GM19043 (cell line): ENCODE data around the gene TPP2.
A peak's percentile ranks its signal among the peaks of the same experiment; 100 is the strongest.

Experiments used
- ATAC-seq: cut with Tn5 transposase; IDR thresholded peaks from one replicate; pipeline ENCODE4 v1.9.1; 2021; ENCODE audit warnings: low read depth; ENCODE audit not compliant: unreplicated experiment

TPP2 gene

GRCh38 chr13:102596147-102597028, at the start of gene TPP2:
TPP2 (plus strand) TSS chr13:102596986; CDS start chr13:102597039, 53 bp downstream.
- peak; percentile 64 for ATAC-seq

- ATAC-seq, result no peak
Observed at GRCh38 chr13:102548811-102549210, 48.0 kb upstream of the TPP2 start.

GRCh38 chr13:102550507-102550906, 46.3 kb upstream of the TPP2 start:
- ATAC-seq, result no peak

- no peak for ATAC-seq
Observed at GRCh38 chr13:102555914-102556553, 40.8 kb upstream of the TPP2 start.

GRCh38 chr13:102556806-102557205, 40.0 kb upstream of the TPP2 start:
- ATAC-seq, result no peak

GRCh38 chr13:102558029-102558428, 38.8 kb upstream of the TPP2 start:
- ATAC-seq, result no peak

- ATAC-seq, result no peak
Observed at GRCh38 chr13:102561933-102562332, 34.9 kb upstream of the TPP2 start.

- ATAC-seq, result no peak
Observed at GRCh38 chr13:102563267-102563666, 33.5 kb upstream of the TPP2 start.

GRCh38 chr13:102564564-102564963, 32.2 kb upstream of the TPP2 start:
- no peak for ATAC-seq

GRCh38 chr13:102566513-102566912, 30.3 kb upstream of the TPP2 start:
- no peak for ATAC-seq

- ATAC-seq, result no peak
Observed at GRCh38 chr13:102567857-102568256, 28.9 kb upstream of the TPP2 start.

- ATAC-seq, result no peak
Observed at GRCh38 chr13:102569488-102569887, 27.3 kb upstream of the TPP2 start.

- ATAC-seq, result no peak
Observed at GRCh38 chr13:102571075-102571474, 25.7 kb upstream of the TPP2 start.

- no peak for ATAC-seq
Observed at GRCh38 chr13:102572323-102572722, 24.5 kb upstream of the TPP2 start.

- ATAC-seq, result peak; percentile 60
Observed at GRCh38 chr13:102580552-102581169, 16.1 kb upstream of the TPP2 start.

- no peak for ATAC-seq
Observed at GRCh38 chr13:102582256-102582655, 14.5 kb upstream of the TPP2 start.

- peak; percentile 76 for ATAC-seq
Observed at GRCh38 chr13:102584434-102584833, 12.4 kb upstream of the TPP2 start.

- ATAC-seq, result no peak
Observed at GRCh38 chr13:102586615-102587014, 10.2 kb upstream of the TPP2 start.

- no peak for ATAC-seq
Observed at GRCh38 chr13:102587916-102588315, 8.9 kb upstream of the TPP2 start.

- ATAC-seq, result no peak
Observed at GRCh38 chr13:102589301-102589822, 7.4 kb upstream of the TPP2 start.
